Measurements from ENCODE around the gene KCNN3. TPM values are rescaled to one million over a fixed set of nuclear protein-coding genes. Genes with fewer than 3 reads are reported as not detected.

KCNN3 gene
- total RNA-seq, 4 donors from 2014 or later, result 0.24 to 2.4 (median 0.95) TPM

DNA sequence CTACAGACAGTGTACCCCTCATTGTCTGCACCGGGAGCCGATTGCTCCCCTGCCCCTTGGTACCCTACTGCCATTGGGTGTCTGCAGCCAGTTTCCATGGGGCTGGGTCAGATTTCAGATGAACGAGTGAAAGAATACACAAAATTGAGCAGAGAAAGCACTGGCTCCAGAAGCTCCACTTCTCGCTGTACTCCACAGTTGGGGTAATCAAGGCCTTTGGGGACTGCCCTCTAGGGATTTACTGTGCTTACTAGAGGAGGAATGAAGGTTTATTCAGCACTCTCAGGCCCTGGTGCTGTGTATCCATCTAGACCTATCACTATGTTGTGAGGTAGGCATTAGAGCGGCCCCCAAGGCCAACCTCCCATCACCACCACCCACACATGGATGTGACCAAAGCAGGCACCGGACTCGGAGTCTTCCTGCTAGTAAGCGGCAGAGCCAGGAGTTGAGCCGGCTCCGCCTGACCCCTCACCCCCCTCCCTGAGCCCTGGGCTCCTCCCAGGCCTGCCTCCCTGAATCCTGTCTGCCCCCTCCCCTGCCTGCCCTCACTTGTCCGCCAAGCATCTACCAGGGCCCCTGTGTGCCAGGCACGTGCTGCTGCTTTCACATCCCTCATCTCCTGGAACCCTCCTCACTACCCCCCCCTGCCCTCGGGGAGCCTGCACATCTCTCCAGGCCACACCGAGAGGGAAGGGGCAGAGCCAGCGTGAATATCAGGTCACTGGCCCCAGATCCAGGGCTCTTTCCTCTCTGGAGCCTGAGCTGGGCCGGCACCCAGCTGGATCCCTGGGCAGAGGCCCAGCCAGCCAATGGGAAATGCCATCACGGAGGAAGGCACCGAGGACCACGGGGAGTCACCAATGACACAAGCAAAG is 23.3 kb downstream of the KCNN3 start:
- no peak for DNase-seq (ENCODE audit: low spot score)
- no peak for ATAC-seq (ENCODE audit: low FRiP score)
- TF ChIP-seq, protein P1, sequence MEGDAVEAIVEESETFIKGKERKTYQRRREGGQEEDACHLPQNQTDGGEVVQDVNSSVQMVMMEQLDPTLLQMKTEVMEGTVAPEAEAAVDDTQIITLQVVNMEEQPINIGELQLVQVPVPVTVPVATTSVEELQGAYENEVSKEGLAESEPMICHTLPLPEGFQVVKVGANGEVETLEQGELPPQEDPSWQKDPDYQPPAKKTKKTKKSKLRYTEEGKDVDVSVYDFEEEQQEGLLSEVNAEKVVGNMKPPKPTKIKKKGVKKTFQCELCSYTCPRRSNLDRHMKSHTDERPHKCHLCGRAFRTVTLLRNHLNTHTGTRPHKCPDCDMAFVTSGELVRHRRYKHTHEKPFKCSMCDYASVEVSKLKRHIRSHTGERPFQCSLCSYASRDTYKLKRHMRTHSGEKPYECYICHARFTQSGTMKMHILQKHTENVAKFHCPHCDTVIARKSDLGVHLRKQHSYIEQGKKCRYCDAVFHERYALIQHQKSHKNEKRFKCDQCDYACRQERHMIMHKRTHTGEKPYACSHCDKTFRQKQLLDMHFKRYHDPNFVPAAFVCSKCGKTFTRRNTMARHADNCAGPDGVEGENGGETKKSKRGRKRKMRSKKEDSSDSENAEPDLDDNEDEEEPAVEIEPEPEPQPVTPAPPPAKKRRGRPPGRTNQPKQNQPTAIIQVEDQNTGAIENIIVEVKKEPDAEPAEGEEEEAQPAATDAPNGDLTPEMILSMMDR (IDR thresholded peaks at IDR 0.05), result no peak

DNA sequence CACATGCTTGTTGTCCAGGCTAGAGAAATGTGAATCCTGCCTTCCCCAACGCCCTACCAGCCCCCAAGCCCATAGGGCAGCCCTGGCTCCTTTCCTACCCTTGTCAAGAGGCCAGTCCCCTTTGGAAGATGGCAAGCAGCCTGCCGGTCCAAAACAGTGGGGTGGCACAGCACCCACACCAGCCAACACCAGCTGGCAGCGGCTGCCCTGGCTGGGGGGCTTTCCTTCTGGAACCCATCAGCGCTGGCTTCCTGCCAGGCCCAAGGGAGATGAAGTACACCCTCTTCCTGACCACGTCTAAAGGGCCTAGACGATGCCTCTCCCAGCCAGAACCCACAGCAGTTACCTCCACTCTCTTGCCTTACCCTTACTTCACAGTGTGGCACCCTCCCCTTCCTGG is 24.2 kb downstream of the KCNN3 start:
- no peak for DNase-seq (ENCODE audit: low spot score)
- no peak for ATAC-seq (ENCODE audit: low FRiP score)
- TF ChIP-seq, protein P1 (IDR thresholded peaks at IDR 0.05), result no peak

DNA sequence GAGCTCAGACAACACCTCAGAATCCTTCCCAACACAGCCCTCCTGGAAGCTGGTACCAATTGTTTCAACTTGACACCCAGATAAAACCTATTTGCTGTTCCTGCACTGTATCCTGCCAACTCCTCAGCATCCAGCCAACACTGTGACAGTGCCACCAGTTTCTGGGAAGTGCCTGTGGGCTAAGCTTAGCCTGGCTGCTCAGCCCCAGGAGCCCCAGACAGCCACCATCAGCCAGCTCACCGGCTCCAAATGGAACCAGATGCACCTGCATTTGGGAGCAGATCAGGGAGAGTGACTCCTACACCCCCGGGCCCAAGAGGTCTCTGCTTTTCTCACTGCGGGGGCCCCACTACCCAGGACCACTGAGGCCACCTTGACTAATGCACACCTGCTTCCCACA is 24.9 kb downstream of the KCNN3 start:
- DNase-seq (ENCODE audit: low spot score) (no peak), ATAC-seq (ENCODE audit: low FRiP score) (no peak)
- TF ChIP-seq, protein P1 (IDR thresholded peaks at IDR 0.05), result no peak

- ATAC-seq (ENCODE audit: low FRiP score), result no peak
- no peak for DNase-seq (ENCODE audit: low spot score)
- TF ChIP-seq, protein P1 (IDR thresholded peaks at IDR 0.05), result no peak
Observed at GRCh38 chr1:154844297-154844681, 25.8 kb downstream of the KCNN3 start.

DNA sequence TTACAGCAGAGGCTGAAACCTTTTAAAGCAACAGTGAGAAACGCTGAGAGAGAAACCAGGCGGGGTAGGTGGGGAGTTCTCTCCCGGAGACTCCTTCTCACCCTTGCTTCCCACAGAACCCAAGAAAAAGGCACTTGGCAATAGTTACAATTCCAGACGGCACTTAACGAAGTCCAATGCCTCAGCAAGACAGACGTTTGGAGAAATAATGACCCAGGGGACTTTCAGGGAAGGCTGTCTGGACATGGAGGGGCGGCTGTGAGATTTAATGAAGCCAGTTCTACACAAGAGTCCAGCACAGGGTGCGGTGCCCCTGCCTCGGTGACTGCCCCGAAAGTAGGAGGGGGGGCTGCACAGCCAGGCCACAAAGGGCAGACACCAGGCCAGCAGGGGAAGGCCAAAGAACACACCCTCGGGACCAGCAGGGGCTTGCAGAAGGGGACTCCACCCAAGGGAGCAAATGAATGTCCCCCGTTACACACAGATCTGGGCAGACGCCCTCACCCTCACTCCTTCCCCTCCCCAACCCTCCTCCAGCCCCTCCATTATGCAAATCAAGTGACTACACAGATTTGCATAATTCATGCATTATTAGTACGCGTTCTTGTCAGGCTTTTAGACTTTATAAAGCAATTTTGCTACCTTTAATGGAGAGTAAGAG is 26.3 kb downstream of the KCNN3 start:
- TF ChIP-seq, protein P1 (IDR thresholded peaks at IDR 0.05), result no peak
- DNase-seq (ENCODE audit: low spot score), result no peak
- ATAC-seq (ENCODE audit: low FRiP score), result no peak

DNA sequence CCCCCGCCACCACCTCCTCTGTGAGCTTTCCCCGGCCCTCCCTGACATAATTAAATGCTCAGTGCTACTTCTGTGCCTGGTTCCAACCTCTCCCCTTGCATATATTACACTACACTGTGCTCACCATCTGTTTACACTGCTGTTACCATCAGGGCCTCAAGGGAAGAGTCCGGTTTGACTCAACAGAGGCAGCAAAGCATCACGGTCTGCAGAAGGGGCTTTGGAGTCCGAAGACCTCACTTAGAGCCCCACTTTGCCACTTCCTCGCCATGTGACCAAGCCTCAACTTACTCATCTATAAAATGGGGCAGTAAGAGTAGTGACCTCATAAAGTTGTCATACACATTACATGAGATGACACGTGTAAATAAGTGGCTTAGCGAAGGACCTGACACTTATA is 27.4 kb downstream of the KCNN3 start:
- TF ChIP-seq, protein P1 (IDR thresholded peaks at IDR 0.05), result no peak
- no peak for ATAC-seq (ENCODE audit: low FRiP score)
- no peak for DNase-seq (ENCODE audit: low spot score)
